T-helper 1 cell treated with Interleukin-12 subunit alpha and Interleukin-12 subunit beta and Interleukin-4 antibody, amounts not matched to agents 30 ng/mL and 1 ng/mL, for 36 hours (primary cell): ENCODE data around the gene IFT122. TPM values are rescaled to one million over a fixed set of nuclear protein-coding genes. Genes with fewer than 3 reads are reported as not detected.

ENCODE experiments used
- intact Hi-C: fragments of 100-400 bp; cut with micrococcal nuclease; formaldehyde crosslinking; loops from one replicate; pipeline ENCODE4 v1.15.1; 2024
- total RNA-seq: library from RNA; stranded (reverse); gene quantifications from 2 replicates; pipeline ENCODE4 v1.2.3, GENCODE V29; 2022

The IFT122 gene
- total RNA-seq, 1 donor from 2014 or later = 19.2 TPM

GRCh38 chr3:129434140-129434539 is 5.9 kb upstream of the IFT122 start:
- intact Hi-C loops = no loop called here

- intact Hi-C loops = loop anchor here (5.0 kb wide), 1 partner anchor 1383 kb away; the partner anchor contains the start of gene SEC61A1
Observed at GRCh38 chr3:129435367-129435766, 4.7 kb upstream of the IFT122 start.

GRCh38 chr3:129439226-129439816 is 703 bp upstream of the IFT122 start:
- intact Hi-C loops = loop anchor here (1.0 to 5.0 kb wide), 2 partner anchors 255 to 1387 kb away; partner anchors contain the start of gene SEC61A1

GRCh38 chr3:129440618-129441190 is 680 bp downstream of the IFT122 start:
- intact Hi-C loops = loop anchor here (1.0 to 5.0 kb wide), 18 partner anchors 10 to 1842 kb away; partner anchors contain the start of genes ACAD9, COPG1, EFCAB12 and HMCES

GRCh38 chr3:129441215-129441614 is 1.2 kb downstream of the IFT122 start:
- intact Hi-C loops = loop anchor here (2.0 to 5.0 kb wide), 5 partner anchors 50 to 1306 kb away; partner anchors contain the start of gene PIK3R4

GRCh38 chr3:129441782-129442181 is 1.8 kb downstream of the IFT122 start:
- intact Hi-C loops = loop anchor here (2.0 to 5.0 kb wide), 5 partner anchors 49 to 1305 kb away; partner anchors contain the start of gene PIK3R4

- intact Hi-C loops = loop anchor here (5.0 kb wide), 1 partner anchor 640 kb away; no protein-coding TSS in a partner anchor
Observed at GRCh38 chr3:129442486-129442885, 2.5 kb downstream of the IFT122 start.

GRCh38 chr3:129442947-129443346 is 2.9 kb downstream of the IFT122 start:
- intact Hi-C loops = loop anchor here (5.0 kb wide), 1 partner anchor 641 kb away; no protein-coding TSS in a partner anchor

- intact Hi-C loops = no loop called here
Observed at GRCh38 chr3:129445471-129445870, 5.4 kb downstream of the IFT122 start.

- intact Hi-C loops = no loop called here
Observed at GRCh38 chr3:129446926-129447325, 6.9 kb downstream of the IFT122 start.

- intact Hi-C loops = no loop called here
Observed at GRCh38 chr3:129448186-129448895, 8.3 kb downstream of the IFT122 start.

- intact Hi-C loops = loop anchor here (1.0 kb wide), 1 partner anchor 9 kb away; the partner anchor contains the start of gene IFT122
Observed at GRCh38 chr3:129449279-129450115, 9.5 kb downstream of the IFT122 start.

- intact Hi-C loops = no loop called here
Observed at GRCh38 chr3:129453732-129454131, 13.7 kb downstream of the IFT122 start.

- intact Hi-C loops = no loop called here
Observed at GRCh38 chr3:129460155-129460554, 20.1 kb downstream of the IFT122 start.

GRCh38 chr3:129460572-129460971 is 20.5 kb downstream of the IFT122 start:
- intact Hi-C loops = no loop called here

GRCh38 chr3:129461022-129461421 is 21.0 kb downstream of the IFT122 start:
- intact Hi-C loops = no loop called here

GRCh38 chr3:129461461-129462146 is 21.6 kb downstream of the IFT122 start:
- intact Hi-C loops = no loop called here

- intact Hi-C loops = no loop called here
Observed at GRCh38 chr3:129462361-129462968, 22.4 kb downstream of the IFT122 start.

- intact Hi-C loops = no loop called here
Observed at GRCh38 chr3:129463094-129463493, 23.1 kb downstream of the IFT122 start.

GRCh38 chr3:129463716-129464115 is 23.7 kb downstream of the IFT122 start:
- intact Hi-C loops = no loop called here
